Adipocyte (in vitro differentiated cells): ENCODE measurements around the gene TMEM204.
"Not testable (repeated sequence)": the region's sequence is repeated elsewhere in the genome, so short reads cannot be mapped to it uniquely, and the experiment has no call there.

Experiments
- DNase-seq: peaks from one replicate; pipeline ENCODE4 v3.0.0-alpha.2; 2015; ENCODE audit warnings: low read depth
- H3K27me3 ChIP-seq: replicated peaks from 2 replicates; pipeline ENCODE4 v1.7.0; 2013; ENCODE audit warnings: mild to moderate bottlenecking, low read length, moderate library complexity; ENCODE audit not compliant: control insufficient read depth, insufficient read depth
- H3K36me3 ChIP-seq: 2 replicates; pipeline ENCODE4 v1.7.0; 2013; ENCODE audit warnings: low read length, mild to moderate bottlenecking, moderate library complexity; ENCODE audit not compliant: control insufficient read depth, insufficient read depth, severe bottlenecking
- H3K4me1 ChIP-seq: 2 replicates; pipeline ENCODE4 v1.7.0; 2013; ENCODE audit warnings: mild to moderate bottlenecking, low read length, moderate library complexity; ENCODE audit not compliant: control insufficient read depth, insufficient read depth
- H3K4me3 ChIP-seq: 2 replicates; pipeline ENCODE4 v1.7.0; 2013; ENCODE audit warnings: mild to moderate bottlenecking, low read length, moderate library complexity
- H3K9ac ChIP-seq: 2 replicates; pipeline ENCODE4 v1.7.0; 2013; ENCODE audit warnings: mild to moderate bottlenecking, low read length, moderate library complexity
- H3K9me3 ChIP-seq: 2 replicates; pipeline ENCODE4 v1.7.0; 2013; ENCODE audit warnings: mild to moderate bottlenecking, low read length, moderate library complexity; ENCODE audit not compliant: control insufficient read depth

TMEM204 gene

GRCh38 chr16:1584926-1585484 lies 51.5 kb downstream of the TMEM204 start:
- H3K27me3 ChIP-seq: no peaks in the 10 kb centered on the region
- H3K4me3 ChIP-seq: no peak overlapping the region
- DNase-seq: no peak
- H3K4me1 ChIP-seq: no peaks in the 10 kb centered on the region
- H3K36me3 ChIP-seq: peaks cover 63% of the 10 kb centered on the region
- no peak overlapping the region for H3K9ac ChIP-seq
- no peaks in the 10 kb centered on the region for H3K9me3 ChIP-seq

GRCh38 chr16:1590366-1590765 lies 56.9 kb downstream of the TMEM204 start:
- Histone ChIP-seq H3K36me3 (peaks cover 37% of the 10 kb centered on the region), H3K4me1 (no peaks in the 10 kb centered on the region), H3K27me3 (no peaks in the 10 kb centered on the region), H3K4me3 (no peak overlapping the region), H3K9me3 (no peaks in the 10 kb centered on the region), H3K9ac (no peak overlapping the region)
- no peak for DNase-seq

GRCh38 chr16:1590930-1591705 lies 57.7 kb downstream of the TMEM204 start:
- Histone ChIP-seq H3K27me3 (no peaks in the 10 kb centered on the region), H3K9ac (no peak overlapping the region), H3K36me3 (peaks cover 33% of the 10 kb centered on the region), H3K9me3 (no peaks in the 10 kb centered on the region), H3K4me3 (no peak overlapping the region), H3K4me1 (no peaks in the 10 kb centered on the region)
- DNase-seq: no peak

GRCh38 chr16:1592446-1592845 lies 59.0 kb downstream of the TMEM204 start:
- no peaks in the 10 kb centered on the region for H3K9me3 ChIP-seq
- H3K4me1 ChIP-seq: no peaks in the 10 kb centered on the region
- no peak overlapping the region for H3K9ac ChIP-seq
- no peak for DNase-seq
- H3K36me3 ChIP-seq: peaks cover 19% of the 10 kb centered on the region
- no peak overlapping the region for H3K4me3 ChIP-seq
- no peaks in the 10 kb centered on the region for H3K27me3 ChIP-seq

- not testable (repeated sequence) for H3K4me3 ChIP-seq, H3K4me1 ChIP-seq, H3K9ac ChIP-seq, H3K27me3 ChIP-seq, DNase-seq, H3K36me3 ChIP-seq, H3K9me3 ChIP-seq
Observed at GRCh38 chr16:1595511-1595910, 62.0 kb downstream of the TMEM204 start.

GRCh38 chr16:1596516-1596915 lies 63.0 kb downstream of the TMEM204 start:
- H3K4me1 ChIP-seq: no peaks in the 10 kb centered on the region
- no peak overlapping the region for H3K4me3 ChIP-seq
- peaks cover 12% of the 10 kb centered on the region for H3K36me3 ChIP-seq
- no peaks in the 10 kb centered on the region for H3K9me3 ChIP-seq
- no peaks in the 10 kb centered on the region for H3K27me3 ChIP-seq
- no peak for DNase-seq
- no peak overlapping the region for H3K9ac ChIP-seq

- no peak overlapping the region for H3K4me3 ChIP-seq
- H3K9me3 ChIP-seq: no peaks in the 10 kb centered on the region
- peaks cover 18% of the 10 kb centered on the region for H3K36me3 ChIP-seq
- no peak for DNase-seq
- H3K9ac ChIP-seq: no peak overlapping the region
- no peaks in the 10 kb centered on the region for H3K4me1 ChIP-seq
- no peaks in the 10 kb centered on the region for H3K27me3 ChIP-seq
Observed at GRCh38 chr16:1597154-1597553, 63.7 kb downstream of the TMEM204 start.

- H3K4me1 ChIP-seq: no peaks in the 10 kb centered on the region
- H3K9ac ChIP-seq: no peak overlapping the region
- no peak for DNase-seq
- H3K4me3 ChIP-seq: no peak overlapping the region
- H3K36me3 ChIP-seq: peaks cover 17% of the 10 kb centered on the region
- no peaks in the 10 kb centered on the region for H3K9me3 ChIP-seq
- no peaks in the 10 kb centered on the region for H3K27me3 ChIP-seq
Observed at GRCh38 chr16:1601031-1601430, 67.6 kb downstream of the TMEM204 start.

GRCh38 chr16:1601489-1601888 lies 68.0 kb downstream of the TMEM204 start:
- no peak overlapping the region for H3K9ac ChIP-seq
- no peaks in the 10 kb centered on the region for H3K4me1 ChIP-seq
- H3K36me3 ChIP-seq: peaks cover 21% of the 10 kb centered on the region
- no peak for DNase-seq
- H3K4me3 ChIP-seq: no peak overlapping the region
- H3K9me3 ChIP-seq: no peaks in the 10 kb centered on the region
- no peaks in the 10 kb centered on the region for H3K27me3 ChIP-seq

- DNase-seq: no peak
- Histone ChIP-seq H3K9ac (no peak overlapping the region), H3K9me3 (no peaks in the 10 kb centered on the region), H3K4me3 (no peak overlapping the region), H3K36me3 (peaks cover 26% of the 10 kb centered on the region), H3K4me1 (no peaks in the 10 kb centered on the region), H3K27me3 (no peaks in the 10 kb centered on the region)
Observed at GRCh38 chr16:1602285-1602684, 68.8 kb downstream of the TMEM204 start.
